DMS114 treated with DMSO at 0.1 percent for 48 hours (cell line): ENCODE data around the gene ITGB7.

Source experiments
- DNase-seq: peaks from one replicate; lab custom pipeline; 2025; ENCODE audit not compliant: unreplicated experiment; lab: John Stamatoyannopoulos, UW

ITGB7 gene

GRCh38 chr12:53231921-53232645, 25.0 kb upstream of the ITGB7 start, which contains the start of gene RARG:
TSS of gene RARG (minus strand) at chr12:53232209. CDS start at chr12:53227545, 4,664 bp downstream.
- peak; percentile 50 for DNase-seq

- DNase-seq, result no peak
Observed at GRCh38 chr12:53231671-53231920, 24.5 kb upstream of the ITGB7 start.

GRCh38 chr12:53230108-53230845, 23.2 kb upstream of the ITGB7 start:
- no peak for DNase-seq

GRCh38 chr12:53229454-53229853, 22.4 kb upstream of the ITGB7 start:
- no peak for DNase-seq

- DNase-seq, result no peak
Observed at GRCh38 chr12:53227836-53228235, 20.8 kb upstream of the ITGB7 start.

GRCh38 chr12:53227341-53227740, 20.3 kb upstream of the ITGB7 start:
- no peak for DNase-seq

- no peak for DNase-seq
Observed at GRCh38 chr12:53226815-53227214, 19.8 kb upstream of the ITGB7 start.

GRCh38 chr12:53225635-53226424, 18.8 kb upstream of the ITGB7 start:
- no peak for DNase-seq

- DNase-seq, result no peak
Observed at GRCh38 chr12:53224897-53225634, 18.0 kb upstream of the ITGB7 start.

- peak; percentile 55 for DNase-seq
Observed at GRCh38 chr12:53224061-53224896, 17.2 kb upstream of the ITGB7 start.

- DNase-seq, result no peak
Observed at GRCh38 chr12:53223389-53224060, 16.5 kb upstream of the ITGB7 start.

- no peak for DNase-seq
Observed at GRCh38 chr12:53222806-53223261, 15.8 kb upstream of the ITGB7 start.

GRCh38 chr12:53222170-53222721, 15.2 kb upstream of the ITGB7 start:
- no peak for DNase-seq

- no peak for DNase-seq
Observed at GRCh38 chr12:53221203-53222080, 14.4 kb upstream of the ITGB7 start.

- DNase-seq, result peak; percentile 82
Observed at GRCh38 chr12:53220694-53221202, 13.7 kb upstream of the ITGB7 start.

- peak; percentile 88 for DNase-seq
Observed at GRCh38 chr12:53219956-53220693, 13.1 kb upstream of the ITGB7 start.

GRCh38 chr12:53219292-53219955, 12.4 kb upstream of the ITGB7 start:
- DNase-seq, result peak; percentile 28
